Measurements from ENCODE around the gene SENP5.
A peak's percentile ranks its signal among the peaks of the same experiment; 100 is the strongest.

The SENP5 gene

GRCh38 chr3:196889844-196890708, 22.4 kb downstream of the SENP5 start:
- no peak for DNase-seq

- no peak for DNase-seq
Measured at GRCh38 chr3:196894557-196895295, 27.0 kb downstream of the SENP5 start.

GRCh38 chr3:196896229-196896628, 28.5 kb downstream of the SENP5 start:
- DNase-seq: no peak

GRCh38 chr3:196901768-196902167, 34.0 kb downstream of the SENP5 start:
- no peak for DNase-seq

GRCh38 chr3:196902296-196902695, 34.6 kb downstream of the SENP5 start:
- DNase-seq: no peak

- DNase-seq: no peak
Measured at GRCh38 chr3:196903740-196904139, 36.0 kb downstream of the SENP5 start.

GRCh38 chr3:196914866-196915265, 47.1 kb downstream of the SENP5 start:
- no peak for DNase-seq

GRCh38 chr3:196915375-196915774, 47.7 kb downstream of the SENP5 start:
- DNase-seq: no peak

GRCh38 chr3:196916221-196916620, 48.5 kb downstream of the SENP5 start:
- no peak for DNase-seq

- no peak for DNase-seq
Measured at GRCh38 chr3:196916995-196917394, 49.3 kb downstream of the SENP5 start.

GRCh38 chr3:196918968-196919367, 51.2 kb downstream of the SENP5 start:
- DNase-seq: no peak

- DNase-seq: no peak
Measured at GRCh38 chr3:196920733-196921132, 53.0 kb downstream of the SENP5 start.

GRCh38 chr3:196927571-196928453, 60.1 kb downstream of the SENP5 start:
- DNase-seq: no peak

- no peak for DNase-seq
Measured at GRCh38 chr3:196931157-196931556, 63.4 kb downstream of the SENP5 start.

GRCh38 chr3:196931828-196932587, 64.3 kb downstream of the SENP5 start:
- DNase-seq: no peak

GRCh38 chr3:196932600-196932999, 64.9 kb downstream of the SENP5 start:
- DNase-seq: no peak

GRCh38 chr3:196936288-196936687, 68.6 kb downstream of the SENP5 start:
- DNase-seq: no peak

- DNase-seq: no peak
Measured at GRCh38 chr3:196938124-196938523, 70.4 kb downstream of the SENP5 start.

GRCh38 chr3:196938576-196938975, 70.9 kb downstream of the SENP5 start:
- no peak for DNase-seq

GRCh38 chr3:196941729-196942225, 74.1 kb downstream of the SENP5 start:
- DNase-seq: peak; percentile 56

GRCh38 chr3:196942226-196942914, 74.7 kb downstream of the SENP5 start, which contains the start of gene NCBP2:
Gene NCBP2, minus strand, starts transcription at chr3:196942528. Its CDS starts 25 bp downstream, at chr3:196942503.
- DNase-seq: peak; percentile 99

Data from activated CD4-positive, alpha-beta T cell treated with anti-CD3 and anti-CD28 coated beads, Interleukin-10, Interleukin-2, amounts not matched to agents 100 ng/mL and 50 ng/mL, durations not matched to agents 16 hours and 8 hours (primary cell).